Heart left ventricle (tissue), 13 donors: ENCODE measurements around the gene OR4D5.

Experiments used
- POLR2A ChIP-seq, 2 donors: fragments of 450-650 bp; IDR thresholded peaks; one replicate each; pipeline ENCODE4 v1.6.1; 2017; ENCODE audit warnings: antibody characterized with exemption in 2 of 2, mild to moderate bottlenecking in 2 of 2, moderate library complexity in 2 of 2
- TF ChIP-seq, protein P1 (sequence below), 12 donors: fragments of 200-600 bp; sonication (generic) in 4 of 12; IDR thresholded peaks; one replicate each; pipeline versions ENCODE4 v1.5.0 to v1.8.0; 2018 to 2022; ENCODE audit warnings: antibody characterized with exemption in 12 of 12, mild to moderate bottlenecking in 5 of 12
- donor health status: ischemic (EF 13 %, LVEDD 7.1; RV severe dilation, severe dysfunction).
- donor health status: DM: no; HTN: yes; CAD: no.
- donor health status: DM: no; HTN: no; CAD: no.
- donor health status: ischemic (EF 25% LVEDD 6.9; RV normal size, moderate dysfunction).
- donor health status: ischemic (EF 25% LVEDD 5.7; RV mildly dilated, moderate dysfunction).
- donor health status: ischemic (EF 35%, LVEDD 5.7; RV mildly dilated, moderate dysfunction).
- donor health status: nonischemic (EF 11% LVEDD 7.7; RV severe dilation, severe dysfunction).
- donor health status: DM: yes; HTN: yes; CAD: no.
- donor health status: PGD.
- donor health status: ischemic (EF 29% LVEDD 5.4; RV normal size, mild dysfunction).
- donor health status: nonischemic (EF 23%, LVEDD 6.1; RV moderate dilation, normal function).

DNA sequence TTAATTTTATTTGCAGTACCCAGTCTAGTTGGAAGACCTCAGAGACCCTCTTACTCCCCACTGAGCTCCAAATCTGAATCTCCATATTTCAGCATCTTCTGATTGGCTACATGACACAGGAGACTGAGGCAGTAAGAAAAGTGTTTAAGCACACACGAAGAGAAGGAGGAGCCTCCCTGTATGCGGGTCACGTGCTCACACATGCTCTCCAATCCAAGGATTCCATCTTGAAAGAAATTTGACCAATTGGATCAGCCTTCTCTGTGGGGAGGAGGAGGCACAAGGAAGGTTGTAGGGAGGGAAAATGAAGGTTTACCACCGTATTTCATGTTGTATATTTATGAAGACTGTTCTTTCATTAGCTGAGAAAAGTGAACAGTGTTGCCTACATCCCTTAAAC is 3.0 kb downstream of the OR4D5 start:
- TF ChIP-seq, protein P1, sequence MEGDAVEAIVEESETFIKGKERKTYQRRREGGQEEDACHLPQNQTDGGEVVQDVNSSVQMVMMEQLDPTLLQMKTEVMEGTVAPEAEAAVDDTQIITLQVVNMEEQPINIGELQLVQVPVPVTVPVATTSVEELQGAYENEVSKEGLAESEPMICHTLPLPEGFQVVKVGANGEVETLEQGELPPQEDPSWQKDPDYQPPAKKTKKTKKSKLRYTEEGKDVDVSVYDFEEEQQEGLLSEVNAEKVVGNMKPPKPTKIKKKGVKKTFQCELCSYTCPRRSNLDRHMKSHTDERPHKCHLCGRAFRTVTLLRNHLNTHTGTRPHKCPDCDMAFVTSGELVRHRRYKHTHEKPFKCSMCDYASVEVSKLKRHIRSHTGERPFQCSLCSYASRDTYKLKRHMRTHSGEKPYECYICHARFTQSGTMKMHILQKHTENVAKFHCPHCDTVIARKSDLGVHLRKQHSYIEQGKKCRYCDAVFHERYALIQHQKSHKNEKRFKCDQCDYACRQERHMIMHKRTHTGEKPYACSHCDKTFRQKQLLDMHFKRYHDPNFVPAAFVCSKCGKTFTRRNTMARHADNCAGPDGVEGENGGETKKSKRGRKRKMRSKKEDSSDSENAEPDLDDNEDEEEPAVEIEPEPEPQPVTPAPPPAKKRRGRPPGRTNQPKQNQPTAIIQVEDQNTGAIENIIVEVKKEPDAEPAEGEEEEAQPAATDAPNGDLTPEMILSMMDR (IDR thresholded peaks at IDR 0.05), result no peak
- no peak for TF ChIP-seq POLR2A (IDR thresholded peaks at IDR 0.05)
